DND-41 (cell line): Measurements from ENCODE around the gene CDIPT.

Experiments used
- CTCF ChIP-seq: IDR thresholded peaks from 2 replicates; pipeline ENCODE4 v1.5.1; 2012; ENCODE audit warnings: borderline replicate concordance, low read length, moderate library complexity, mild to moderate bottlenecking; ENCODE audit not compliant: poor library complexity, severe bottlenecking; ENCODE audit errors: extremely low read depth
- EZH2 ChIP-seq: IDR thresholded peaks from 3 replicates; pipeline ENCODE4 v1.6.1; 2012; ENCODE audit warnings: borderline replicate concordance, low read depth, mild to moderate bottlenecking, moderate library complexity, low read length, inconsistent platforms; ENCODE audit not compliant: severe bottlenecking

GRCh38 chr16:29835926-29836325 lies 27.1 kb downstream of the CDIPT start:
- TF ChIP-seq CTCF (no peak), EZH2 (no peak)
